Lower lobe of right lung (tissue), 2 donors: ENCODE measurements around the gene HMCN2. TPM values are rescaled to one million over a fixed set of nuclear protein-coding genes. Genes with fewer than 3 reads are reported as not detected.

Experiments used
- ATAC-seq, 2 donors: fragments of 200-7000 bp; cut with Tn5 transposase; one replicate each; pipeline ENCODE4 v1.9.1; 2020 to 2022; ENCODE audit warnings: mild to moderate bottlenecking in 2 of 2, moderate library complexity in 2 of 2
- DNase-seq: peaks from one replicate; pipeline ENCODE4 v3.0.0-alpha.2; 2020
- H3K27ac ChIP-seq: fragments of 200-600 bp; one replicate; pipeline ENCODE4 v1.8.0; 2022
- H3K27me3 ChIP-seq: fragments of 200-600 bp; one replicate; pipeline ENCODE4 v1.8.0; 2022; ENCODE audit warnings: low read depth
- H3K36me3 ChIP-seq: fragments of 200-600 bp; one replicate; pipeline ENCODE4 v1.8.0; 2022; ENCODE audit warnings: mild to moderate bottlenecking
- H3K4me1 ChIP-seq: fragments of 200-600 bp; one replicate; pipeline ENCODE4 v1.8.0; 2022
- H3K4me3 ChIP-seq: fragments of 200-600 bp; one replicate; pipeline ENCODE4 v1.8.0; 2022; ENCODE audit warnings: mild to moderate bottlenecking
- H3K9me3 ChIP-seq: fragments of 200-600 bp; one replicate; pipeline ENCODE4 v1.8.0; 2022
- CTCF ChIP-seq: fragments of 200-600 bp; IDR thresholded peaks from one replicate; pipeline ENCODE4 v1.8.0; 2022; ENCODE audit warnings: antibody characterized with exemption, mild to moderate bottlenecking
- intact Hi-C: fragments of 100-400 bp; cut with DNase I; formaldehyde crosslinking; loops from one replicate; pipeline ENCODE4 v1.11.0; 2022
- total RNA-seq: library from RNA; stranded (reverse); fragmentation: NEBNext Ultra II Directional; extraction: Animal tissue kit (Norgen Biotek cat#: 25700); gene quantifications from one replicate; pipeline ENCODE4 v1.2.1, GENCODE V29; 2021
- donor health status: DM: no; HTN: yes; CAD: no; lungs with severe emphysema.

Gene HMCN2
- total RNA-seq, 1 donor from 2014 or later, result 4.7 TPM

DNA sequence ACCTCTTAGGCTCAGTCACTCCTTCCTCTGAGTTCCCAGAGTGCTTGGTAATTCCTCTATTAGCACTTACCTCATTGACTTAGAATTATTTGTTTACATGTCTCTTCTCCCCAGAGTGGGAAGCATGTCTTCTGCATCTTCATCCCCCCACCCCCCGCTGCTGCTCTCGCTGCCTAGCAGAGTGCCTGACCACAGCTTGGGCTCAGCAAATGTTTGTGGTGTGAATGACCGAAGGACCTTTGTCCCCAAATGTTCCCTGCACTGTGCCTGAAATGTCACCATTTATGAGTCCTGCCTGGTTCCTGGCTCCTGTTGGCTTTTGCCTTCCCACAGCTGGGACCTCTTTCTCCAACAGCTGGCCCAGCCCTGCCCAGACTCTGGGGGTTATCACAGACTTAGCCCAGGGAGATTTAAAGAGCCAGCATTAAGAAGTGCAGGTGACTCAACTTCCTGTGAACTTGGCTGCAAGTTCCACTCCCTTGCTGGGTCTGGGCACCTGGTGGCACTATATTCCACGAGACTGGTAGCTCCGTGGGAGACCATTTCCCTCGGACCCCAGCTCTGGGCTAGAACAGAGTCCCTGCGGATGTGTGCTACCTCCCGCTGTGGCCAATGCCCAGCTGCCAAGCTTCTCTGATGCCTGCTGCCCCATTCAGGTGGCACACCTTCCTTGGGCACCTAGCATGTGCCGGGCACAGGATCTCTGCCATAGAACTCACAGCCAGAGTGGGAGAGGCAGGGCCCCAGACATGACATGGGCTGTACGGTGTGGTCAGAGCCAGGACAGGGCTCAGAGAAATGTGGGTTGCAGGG lies 1.8 kb upstream of the HMCN2 start:
- Histone ChIP-seq H3K27ac (no peak overlapping the region), H3K9me3 (no peaks in the 10 kb centered on the region), H3K27me3 (peaks cover 61% of the 10 kb centered on the region), H3K4me1 (peaks cover 22% of the 10 kb centered on the region), H3K4me3 (no peak overlapping the region), H3K36me3 (no peaks in the 10 kb centered on the region)
- ATAC-seq (no peak), DNase-seq (no peak)
- peak; percentile 10 for TF ChIP-seq CTCF
- intact Hi-C loops, result no loop called here

GRCh38 chr9:130264414-130265350 lies 878 bp upstream of the HMCN2 start:
- Histone ChIP-seq H3K9me3 (no peaks in the 10 kb centered on the region), H3K4me3 (no peak overlapping the region), H3K27ac (no peak overlapping the region), H3K36me3 (no peaks in the 10 kb centered on the region), H3K27me3 (peaks cover 61% of the 10 kb centered on the region), H3K4me1 (peaks cover 24% of the 10 kb centered on the region)
- DNase-seq, result no peak
- intact Hi-C loops, result no loop called here
- no peak for ATAC-seq
- no peak for TF ChIP-seq CTCF

- H3K4me3 ChIP-seq, result peak overlapping the region; percentile 49
- peak overlapping the region; percentile 7 for H3K27ac ChIP-seq
- H3K9me3 ChIP-seq, result no peaks in the 10 kb centered on the region
- ATAC-seq (no peak), DNase-seq (no peak)
- peaks cover 24% of the 10 kb centered on the region for H3K4me1 ChIP-seq
- TF ChIP-seq CTCF, result no peak
- no peaks in the 10 kb centered on the region for H3K36me3 ChIP-seq
- intact Hi-C loops, result no loop called here
- H3K27me3 ChIP-seq, result peaks cover 61% of the 10 kb centered on the region
Observed at GRCh38 chr9:130266236-130267098, 907 bp downstream of the HMCN2 start.

GRCh38 chr9:130267930-130268329 lies 2.4 kb downstream of the HMCN2 start:
- intact Hi-C loops, result no loop called here
- H3K36me3 ChIP-seq, result no peaks in the 10 kb centered on the region
- no peak for TF ChIP-seq CTCF
- peaks cover 51% of the 10 kb centered on the region for H3K27me3 ChIP-seq
- peaks cover 24% of the 10 kb centered on the region for H3K4me1 ChIP-seq
- H3K9me3 ChIP-seq, result no peaks in the 10 kb centered on the region
- no peak overlapping the region for H3K27ac ChIP-seq
- DNase-seq (no peak), ATAC-seq (no peak)
- no peak overlapping the region for H3K4me3 ChIP-seq
